Activated naive CD8-positive, alpha-beta T cell treated with anti-CD3 and anti-CD28 coated beads, Interleukin-2, amount 50 U/mL, for 24 hours (primary cell): ENCODE data around the gene SLAMF6.
"Not testable (repeated sequence)": the region's sequence is repeated elsewhere in the genome, so short reads cannot be mapped to it uniquely, and the experiment has no call there.

Experiments
- ATAC-seq: fragments of 150-1000 bp; cut with Tn5 transposase; one replicate; pipeline ENCODE4 v1.10.0; 2021
- DNase-seq: peaks from one replicate; pipeline ENCODE4 v3.0.0; 2021
- H3K27ac Mint-ChIP-seq: one replicate; pipeline ENCODE4 v1.8.0; 2021; ENCODE audit warnings: mild to moderate bottlenecking, mixed read lengths
- H3K27me3 Mint-ChIP-seq: one replicate; pipeline ENCODE4 v1.8.0; 2021; ENCODE audit warnings: mixed read lengths
- H3K36me3 Mint-ChIP-seq: one replicate; pipeline ENCODE4 v1.8.0; 2021; ENCODE audit warnings: low read depth, mixed read lengths
- H3K4me1 Mint-ChIP-seq: one replicate; pipeline ENCODE4 v1.8.0; 2021; ENCODE audit warnings: mixed read lengths
- H3K4me3 Mint-ChIP-seq: one replicate; pipeline ENCODE4 v1.8.0; 2021; ENCODE audit warnings: mild to moderate bottlenecking, moderate library complexity, mixed read lengths
- H3K9me3 Mint-ChIP-seq: one replicate; pipeline ENCODE4 v1.8.0; 2021; ENCODE audit warnings: mixed read lengths

SLAMF6 gene

DNA sequence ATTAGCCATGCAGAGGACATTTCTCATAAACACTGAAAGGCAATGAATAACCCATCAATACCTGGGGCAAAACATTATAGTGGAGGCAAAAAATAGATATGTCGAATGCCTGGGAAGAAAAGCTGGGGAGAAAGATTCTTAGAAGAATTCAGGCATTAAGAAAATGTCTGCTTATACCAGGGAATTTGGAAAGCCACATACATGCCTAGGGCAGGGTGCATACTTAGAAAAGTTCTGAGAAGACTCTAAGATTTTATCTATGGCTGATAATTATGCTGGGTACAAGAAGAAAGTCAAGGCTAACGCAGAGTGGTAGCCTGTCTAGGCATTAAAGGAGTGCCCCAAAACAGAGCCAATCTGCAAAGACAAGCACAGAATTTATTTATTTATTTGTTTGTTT is 18.4 kb downstream of the SLAMF6 start:
- ATAC-seq: no peak
- H3K9me3 Mint-ChIP-seq: peaks cover 61% of the 10 kb centered on the region
- H3K27me3 Mint-ChIP-seq: no peaks in the 10 kb centered on the region
- H3K4me1 Mint-ChIP-seq: peaks cover 73% of the 10 kb centered on the region
- DNase-seq: no peak
- peaks cover 96% of the 10 kb centered on the region for H3K36me3 Mint-ChIP-seq
- H3K27ac Mint-ChIP-seq: peak overlapping the region; percentile 26
- H3K4me3 Mint-ChIP-seq: no peak overlapping the region

DNA sequence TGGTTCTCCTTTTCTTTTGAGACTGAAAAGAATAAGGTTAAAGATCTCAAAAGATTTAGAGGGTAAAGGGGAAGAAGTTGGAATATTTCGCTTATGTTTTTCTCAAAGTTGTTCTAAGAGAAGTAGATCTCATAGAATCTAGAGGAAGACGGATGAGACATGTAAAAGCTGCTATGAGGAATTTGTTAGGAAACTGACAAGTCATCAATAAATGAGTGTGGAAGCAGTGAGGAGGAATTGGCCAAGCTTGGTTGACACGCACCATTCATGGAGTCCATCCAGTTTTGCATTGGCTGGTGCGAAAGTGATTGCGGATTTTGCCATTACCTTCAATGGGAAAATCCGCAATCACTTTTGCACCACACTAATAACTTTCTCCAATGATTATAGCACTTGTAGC is 20.0 kb downstream of the SLAMF6 start:
- no peak for ATAC-seq

DNA sequence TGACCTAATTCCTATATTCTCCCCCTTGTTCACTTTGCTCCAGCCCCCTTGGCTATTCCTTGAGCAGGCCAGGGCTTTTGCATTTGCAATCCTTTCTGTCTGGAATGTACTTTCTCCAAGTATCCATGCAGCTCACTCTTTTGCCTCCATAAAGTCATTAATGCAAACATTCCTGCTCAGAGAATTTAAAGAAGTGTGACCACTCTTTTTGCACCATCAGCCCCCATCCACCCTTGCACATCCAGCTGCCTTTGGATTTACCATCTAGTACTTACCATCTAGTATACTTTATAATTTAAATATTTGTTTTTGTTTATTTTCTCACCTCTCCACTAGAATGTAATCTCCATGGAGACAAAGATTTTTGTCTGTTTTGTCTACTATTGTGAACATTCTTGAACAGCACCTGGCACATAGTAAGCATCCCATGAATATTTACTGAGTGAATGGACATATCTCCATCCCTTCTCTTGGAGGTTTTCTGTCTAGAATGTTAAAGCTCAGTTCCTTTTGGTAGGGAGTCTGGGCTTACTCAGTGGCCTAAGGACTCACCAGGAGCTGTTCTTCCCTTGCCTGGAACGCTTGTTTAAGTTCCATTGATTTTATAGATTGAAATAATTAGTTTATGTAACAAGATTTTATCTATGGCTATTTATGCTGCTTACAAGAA is 22.6 kb downstream of the SLAMF6 start:
- DNase-seq (no peak), ATAC-seq (no peak)
- Mint-ChIP-seq H3K4me3 (no peak overlapping the region), H3K27ac (no peak overlapping the region), H3K36me3 (peaks cover 85% of the 10 kb centered on the region), H3K27me3 (no peaks in the 10 kb centered on the region), H3K4me1 (peaks cover 69% of the 10 kb centered on the region), H3K9me3 (peaks cover 48% of the 10 kb centered on the region)

More for the DNA sequence above, 20.0 kb downstream of the SLAMF6 start:
- Mint-ChIP-seq H3K27me3 (no peaks in the 10 kb centered on the region), H3K4me3 (no peak overlapping the region), H3K27ac (peak overlapping the region; percentile 63), H3K9me3 (peaks cover 63% of the 10 kb centered on the region), H3K36me3 (peaks cover 97% of the 10 kb centered on the region), H3K4me1 (peaks cover 76% of the 10 kb centered on the region)
- DNase-seq: no peak

DNA sequence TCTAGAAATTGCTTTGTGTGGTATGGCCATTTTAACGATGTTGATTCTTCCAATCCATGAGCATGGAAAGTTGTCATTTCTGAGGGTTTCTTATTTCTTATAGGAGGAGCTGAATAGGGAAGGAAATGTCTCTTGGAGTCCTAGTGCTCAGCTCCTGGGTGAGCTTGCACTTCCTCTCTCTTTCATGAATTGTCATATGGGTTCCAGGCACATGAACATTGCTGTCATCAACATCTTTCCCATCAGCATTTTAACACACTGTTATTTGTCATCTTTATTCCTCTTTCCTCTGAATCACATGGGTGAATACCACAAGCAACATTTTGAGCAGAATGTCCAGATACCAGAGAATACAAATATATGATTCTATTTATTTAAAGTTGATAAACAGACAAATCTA is 23.4 kb downstream of the SLAMF6 start:
- H3K4me3 Mint-ChIP-seq: no peak overlapping the region

DNA sequence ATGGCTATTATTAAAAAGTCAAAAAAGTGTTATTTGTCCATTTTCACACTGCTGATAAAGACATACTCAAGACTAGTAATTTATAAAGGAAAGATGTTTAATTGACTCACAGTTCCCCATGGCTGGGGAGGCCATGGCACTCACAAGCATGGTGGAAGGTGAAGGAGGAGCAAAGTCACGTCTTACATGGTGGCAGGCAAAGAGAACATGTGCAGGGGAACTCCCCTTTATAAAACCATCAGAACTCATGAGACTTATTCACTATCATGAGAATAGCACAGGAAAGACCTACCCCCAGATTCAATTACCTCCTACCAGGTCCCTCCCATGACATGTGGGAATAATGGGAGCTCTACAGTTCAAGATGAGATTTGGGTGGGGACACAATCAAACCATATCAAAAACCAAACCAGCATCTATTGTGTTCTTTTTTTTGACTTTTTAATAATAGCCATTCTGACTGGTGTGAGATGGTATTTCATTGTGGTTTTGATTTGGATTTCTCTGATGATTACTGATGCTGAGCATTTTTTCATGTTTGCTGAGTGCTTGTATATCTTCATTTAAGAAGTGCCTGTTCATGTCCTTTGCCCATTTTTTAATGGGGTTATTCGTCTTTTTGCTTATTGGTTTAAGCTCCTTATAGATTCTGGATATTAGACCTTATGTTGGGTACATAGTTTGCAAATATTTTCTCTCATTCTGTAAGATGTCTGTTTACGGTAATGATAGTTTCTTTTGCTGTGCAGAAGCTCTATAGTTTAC is 24.6 kb downstream of the SLAMF6 start:
- peak overlapping the region; percentile 16 for H3K27ac Mint-ChIP-seq
- H3K4me3 Mint-ChIP-seq, DNase-seq, ATAC-seq, H3K27me3 Mint-ChIP-seq: not testable (repeated sequence)
- H3K9me3 Mint-ChIP-seq: peaks cover 56% of the 10 kb centered on the region
- H3K36me3 Mint-ChIP-seq: peaks cover 65% of the 10 kb centered on the region
- peaks cover 51% of the 10 kb centered on the region for H3K4me1 Mint-ChIP-seq

More for the DNA sequence above, 23.4 kb downstream of the SLAMF6 start:
- DNase-seq: no peak
- peaks cover 52% of the 10 kb centered on the region for H3K9me3 Mint-ChIP-seq
- H3K4me1 Mint-ChIP-seq: peaks cover 63% of the 10 kb centered on the region
- H3K27me3 Mint-ChIP-seq: no peaks in the 10 kb centered on the region
- peak overlapping the region; percentile 14 for H3K27ac Mint-ChIP-seq
- ATAC-seq: no peak
- peaks cover 76% of the 10 kb centered on the region for H3K36me3 Mint-ChIP-seq

DNA sequence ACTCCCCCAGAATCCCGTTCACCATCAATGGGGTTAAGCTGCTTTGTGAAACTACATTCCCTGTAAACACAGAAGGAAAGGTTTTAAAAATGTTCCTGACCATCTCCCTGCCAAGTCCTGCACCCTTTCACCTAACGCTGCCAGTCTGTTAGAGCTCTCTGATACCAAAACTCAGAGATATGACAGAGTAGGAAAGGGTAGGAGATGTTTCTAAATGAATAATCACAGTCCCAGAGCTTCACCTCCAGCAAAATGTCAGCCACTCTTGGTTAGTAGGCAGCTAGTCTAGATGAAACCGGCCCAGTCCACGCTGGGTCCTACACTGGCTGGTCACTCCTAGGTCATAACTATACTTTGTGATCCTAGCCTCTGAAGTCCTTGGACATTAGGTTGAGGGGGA is 26.7 kb downstream of the SLAMF6 start:
- ATAC-seq: peak; percentile 78
- Mint-ChIP-seq H3K36me3 (peaks cover 46% of the 10 kb centered on the region), H3K27me3 (no peaks in the 10 kb centered on the region), H3K9me3 (peaks cover 42% of the 10 kb centered on the region), H3K4me3 (no peak overlapping the region), H3K27ac (peak overlapping the region; percentile 63), H3K4me1 (peaks cover 32% of the 10 kb centered on the region)
- DNase-seq: no peak

DNA sequence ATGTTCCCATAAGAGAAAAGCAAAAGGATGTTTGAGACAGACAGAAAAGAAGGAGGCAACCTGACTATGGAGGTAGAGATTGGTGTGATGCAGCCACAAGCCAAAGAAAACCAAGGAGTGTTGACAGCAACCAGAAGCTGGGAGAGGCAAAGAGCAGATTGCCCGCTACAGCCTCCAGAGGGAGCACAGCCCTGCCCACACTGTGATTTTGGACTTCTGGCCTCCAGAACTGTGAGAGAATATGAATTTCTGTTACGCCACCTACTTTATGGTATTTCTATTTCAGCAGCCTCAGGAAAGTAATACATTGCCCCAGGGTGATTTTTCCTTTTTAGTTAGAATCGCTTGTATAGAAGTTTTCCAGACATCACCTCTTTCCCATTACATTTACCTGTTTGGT is 28.4 kb downstream of the SLAMF6 start:
- Mint-ChIP-seq H3K36me3 (peaks cover 42% of the 10 kb centered on the region), H3K4me3 (no peak overlapping the region), H3K9me3 (peaks cover 34% of the 10 kb centered on the region), H3K27ac (peak overlapping the region; percentile 32), H3K4me1 (peaks cover 32% of the 10 kb centered on the region), H3K27me3 (no peaks in the 10 kb centered on the region)
- ATAC-seq (no peak), DNase-seq (no peak)

DNA sequence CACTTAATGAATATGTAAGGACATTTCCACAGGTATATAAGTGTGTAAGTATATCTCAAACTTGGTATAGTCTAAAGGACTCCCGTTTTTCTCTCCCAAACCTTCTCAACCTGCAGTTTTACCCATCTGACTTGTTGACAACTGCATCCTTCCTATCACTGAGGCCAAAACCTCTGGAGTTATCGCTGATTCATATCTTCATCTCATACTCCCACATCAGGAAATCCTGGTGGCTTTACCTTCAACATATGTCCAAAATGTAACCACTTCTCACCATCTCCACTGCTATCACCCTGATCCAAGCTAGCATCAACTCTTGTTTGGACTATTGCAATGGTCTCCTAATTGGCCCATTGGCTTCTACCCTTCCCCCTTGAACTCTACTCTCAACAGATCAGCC is 30.4 kb downstream of the SLAMF6 start:
- Mint-ChIP-seq H3K4me1 (peaks cover 25% of the 10 kb centered on the region), H3K4me3 (no peak overlapping the region), H3K27ac (no peak overlapping the region), H3K27me3 (no peaks in the 10 kb centered on the region), H3K9me3 (peaks cover 17% of the 10 kb centered on the region), H3K36me3 (peaks cover 40% of the 10 kb centered on the region)
- ATAC-seq (peak; percentile 21), DNase-seq (no peak)

DNA sequence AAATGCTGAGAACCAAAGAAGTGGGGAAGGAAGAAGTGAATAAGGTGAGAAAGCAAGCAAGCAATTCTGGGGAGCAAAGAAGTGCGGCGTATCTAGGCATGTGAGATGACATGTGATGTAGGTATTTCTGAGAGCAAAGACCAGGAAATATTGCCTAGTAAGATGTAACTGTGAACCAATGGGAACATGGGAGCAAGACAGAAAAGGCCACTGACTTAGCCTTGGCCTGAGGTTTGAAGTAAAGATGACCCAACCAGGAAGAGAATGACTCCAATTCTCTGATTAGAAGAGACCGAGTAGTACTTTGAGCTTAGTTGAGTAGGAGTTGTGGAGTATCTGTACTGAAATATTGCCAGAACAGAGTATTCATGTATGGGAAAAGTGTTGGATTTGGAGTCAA is 31.1 kb downstream of the SLAMF6 start:
- Mint-ChIP-seq H3K4me3 (no peak overlapping the region), H3K4me1 (peaks cover 25% of the 10 kb centered on the region), H3K27ac (no peak overlapping the region), H3K9me3 (peaks cover 17% of the 10 kb centered on the region), H3K36me3 (peaks cover 41% of the 10 kb centered on the region), H3K27me3 (no peaks in the 10 kb centered on the region)
- no peak for ATAC-seq
- DNase-seq: no peak

DNA sequence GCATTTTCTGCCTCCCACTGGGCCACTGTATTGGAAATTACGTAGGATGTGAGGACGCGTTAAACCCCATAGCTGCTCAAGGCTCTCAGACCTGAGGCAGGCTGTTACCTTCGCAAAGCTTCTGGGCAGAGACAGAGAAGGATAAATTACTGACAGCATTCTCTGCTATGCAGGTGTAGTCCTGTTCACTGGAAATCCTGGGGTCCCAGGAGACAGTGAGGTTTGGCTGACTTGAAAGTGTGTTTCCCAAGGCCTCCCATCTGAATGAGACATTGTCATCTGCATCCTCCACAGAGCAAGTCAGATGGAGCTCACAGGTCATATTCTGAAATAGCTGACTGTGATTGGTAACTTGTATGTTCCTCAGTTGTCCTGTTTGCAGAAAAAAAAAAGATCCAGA is 32.0 kb downstream of the SLAMF6 start:
- Mint-ChIP-seq H3K27ac (peak overlapping the region; percentile 70), H3K4me1 (peaks cover 33% of the 10 kb centered on the region), H3K4me3 (no peak overlapping the region), H3K36me3 (peaks cover 48% of the 10 kb centered on the region), H3K9me3 (peaks cover 21% of the 10 kb centered on the region), H3K27me3 (no peaks in the 10 kb centered on the region)
- no peak for DNase-seq
- ATAC-seq: no peak

DNA sequence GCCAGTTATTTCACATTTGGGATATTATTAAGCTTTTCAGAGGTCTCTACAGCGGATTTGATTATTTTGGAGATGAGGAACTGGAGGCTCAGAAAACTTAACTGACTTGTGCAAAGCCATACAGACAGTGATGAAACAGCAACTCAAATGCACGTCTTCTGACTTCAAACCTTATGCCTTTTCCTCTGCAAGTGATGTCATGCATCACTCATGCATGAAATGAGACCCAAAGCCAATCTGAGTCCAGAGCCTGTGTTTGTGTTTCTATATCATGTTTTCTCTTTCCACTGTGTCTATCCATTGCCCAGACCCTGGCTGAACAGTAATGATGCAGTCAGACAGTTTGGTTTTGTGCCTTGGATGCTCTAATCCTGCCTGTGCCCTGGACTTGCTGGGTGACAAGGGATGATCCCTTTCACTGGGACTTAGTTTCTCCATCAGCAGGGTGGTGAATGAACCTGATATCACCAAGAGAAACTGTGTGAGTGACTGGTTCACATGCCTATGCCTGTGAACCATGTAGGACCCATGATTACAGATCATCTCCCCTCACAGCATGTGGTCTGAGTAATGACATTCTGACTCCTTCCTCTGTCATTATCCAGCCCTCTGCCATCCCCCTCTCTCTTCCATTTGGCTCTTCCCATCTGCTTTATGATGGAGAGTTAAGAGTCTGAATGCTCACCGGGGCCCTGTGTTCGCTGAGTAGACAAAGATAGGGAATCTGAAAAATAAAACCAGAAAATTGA is 33.4 kb downstream of the SLAMF6 start:
- DNase-seq: no peak
- peaks cover 16% of the 10 kb centered on the region for H3K9me3 Mint-ChIP-seq
- H3K36me3 Mint-ChIP-seq: peaks cover 58% of the 10 kb centered on the region
- no peaks in the 10 kb centered on the region for H3K27me3 Mint-ChIP-seq
- peak overlapping the region; percentile 70 for H3K27ac Mint-ChIP-seq
- ATAC-seq: no peak
- no peak overlapping the region for H3K4me3 Mint-ChIP-seq
- peaks cover 41% of the 10 kb centered on the region for H3K4me1 Mint-ChIP-seq

DNA sequence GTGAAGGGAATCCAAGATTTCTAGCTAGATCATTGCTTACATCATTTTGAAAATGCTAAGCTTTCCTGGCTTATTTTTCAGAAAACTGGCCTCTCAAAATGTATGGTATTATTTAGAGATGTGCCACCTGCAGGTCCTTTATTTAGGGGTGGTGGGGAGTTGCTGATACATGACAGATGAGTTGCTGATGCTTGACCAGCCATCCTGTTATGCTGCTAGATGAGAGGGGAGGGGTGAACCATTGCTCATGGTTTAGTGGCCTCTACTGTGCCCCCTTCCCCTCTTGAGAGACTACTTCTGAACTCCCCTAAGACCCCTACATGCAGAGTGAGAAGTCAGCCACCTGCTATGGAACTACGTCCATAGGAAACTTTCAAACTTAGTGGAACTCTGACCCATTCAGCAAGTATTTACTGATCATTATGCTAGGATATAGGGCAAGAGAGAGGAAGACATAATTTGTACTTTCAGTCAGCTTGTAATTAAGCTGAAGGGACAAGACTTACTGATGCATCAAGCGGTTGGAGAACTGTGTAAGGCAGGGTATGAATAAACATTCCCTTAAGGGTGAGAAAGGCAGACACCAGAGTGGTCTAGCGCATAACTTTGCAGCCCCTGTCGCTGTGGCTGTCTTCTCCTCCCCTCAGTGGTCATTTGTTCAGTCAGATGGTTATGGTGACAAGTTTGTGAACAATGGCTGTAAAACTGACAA is 34.6 kb downstream of the SLAMF6 start:
- Mint-ChIP-seq H3K9me3 (peaks cover 12% of the 10 kb centered on the region), H3K4me1 (peaks cover 49% of the 10 kb centered on the region), H3K27me3 (no peaks in the 10 kb centered on the region), H3K27ac (peak overlapping the region; percentile 73), H3K4me3 (no peak overlapping the region), H3K36me3 (peaks cover 66% of the 10 kb centered on the region)
- DNase-seq (no peak), ATAC-seq (no peak)

DNA sequence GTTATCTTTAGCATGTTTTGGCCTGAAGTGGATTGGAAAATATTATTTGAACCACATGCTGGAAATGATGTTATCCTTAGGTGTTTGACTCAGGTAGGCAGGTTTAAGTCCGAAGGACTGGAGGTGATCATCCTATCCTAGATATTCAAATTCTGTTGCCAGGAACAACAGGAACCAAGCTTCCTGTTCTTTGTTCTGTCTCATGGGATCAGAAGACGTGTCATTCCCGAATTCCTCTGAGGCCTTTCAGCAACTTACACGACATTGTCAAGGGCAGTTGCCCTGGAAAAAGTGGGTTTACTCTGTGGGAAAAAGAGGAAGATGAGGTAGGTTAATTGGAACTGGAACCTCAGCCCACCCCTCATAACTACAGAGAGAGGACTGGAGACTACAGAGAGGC is 36.6 kb downstream of the SLAMF6 start:
- ATAC-seq (no peak), DNase-seq (no peak)
- peaks cover 80% of the 10 kb centered on the region for H3K36me3 Mint-ChIP-seq
- H3K9me3 Mint-ChIP-seq: peaks cover 22% of the 10 kb centered on the region
- peak overlapping the region; percentile 57 for H3K27ac Mint-ChIP-seq
- H3K4me3 Mint-ChIP-seq: no peak overlapping the region
- H3K27me3 Mint-ChIP-seq: no peaks in the 10 kb centered on the region
- peaks cover 65% of the 10 kb centered on the region for H3K4me1 Mint-ChIP-seq

DNA sequence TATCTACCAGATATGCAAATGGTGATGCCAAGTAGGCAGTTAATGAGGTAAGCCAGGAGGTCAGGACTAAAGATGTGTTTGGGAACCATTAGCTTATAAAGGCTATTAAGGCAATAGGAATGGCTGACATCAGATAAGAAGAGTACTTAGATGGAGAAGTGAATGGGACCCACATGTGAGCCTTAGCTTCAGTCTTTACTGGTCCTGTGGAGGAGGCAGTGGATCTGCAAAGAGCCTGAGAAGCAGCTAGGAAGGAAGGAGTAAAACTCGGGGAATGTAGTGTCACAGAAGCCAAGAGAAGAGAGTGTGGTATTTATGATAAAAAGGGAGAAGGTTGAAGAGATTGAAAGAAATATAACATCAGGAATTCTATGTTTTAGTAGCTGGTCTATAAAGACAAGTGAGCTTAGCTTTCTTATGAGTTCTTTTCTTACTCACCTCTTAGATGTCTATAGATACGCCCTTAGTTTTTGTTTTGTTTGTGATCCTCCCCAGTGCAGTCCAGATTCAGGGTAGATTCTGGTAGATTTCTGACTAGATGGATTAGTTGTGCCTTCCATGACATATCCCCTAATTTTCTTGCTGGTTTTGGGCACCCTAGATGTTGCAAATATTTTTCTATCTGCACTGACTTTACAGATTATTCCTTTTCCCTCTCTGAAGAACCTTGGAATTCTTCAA is 39.4 kb downstream of the SLAMF6 start:
- ATAC-seq (peak; percentile 67), DNase-seq (no peak)
- Mint-ChIP-seq H3K4me3 (no peak overlapping the region), H3K27ac (peak overlapping the region; percentile 37), H3K36me3 (peaks cover 75% of the 10 kb centered on the region), H3K9me3 (peaks cover 38% of the 10 kb centered on the region), H3K27me3 (no peaks in the 10 kb centered on the region), H3K4me1 (peaks cover 68% of the 10 kb centered on the region)
